ENCODE measurements around the gene TUBB4A.
"Not testable (repeated sequence)": the region's sequence is repeated elsewhere in the genome, so short reads cannot be mapped to it uniquely, and the experiment has no call there.

TUBB4A gene

DNA sequence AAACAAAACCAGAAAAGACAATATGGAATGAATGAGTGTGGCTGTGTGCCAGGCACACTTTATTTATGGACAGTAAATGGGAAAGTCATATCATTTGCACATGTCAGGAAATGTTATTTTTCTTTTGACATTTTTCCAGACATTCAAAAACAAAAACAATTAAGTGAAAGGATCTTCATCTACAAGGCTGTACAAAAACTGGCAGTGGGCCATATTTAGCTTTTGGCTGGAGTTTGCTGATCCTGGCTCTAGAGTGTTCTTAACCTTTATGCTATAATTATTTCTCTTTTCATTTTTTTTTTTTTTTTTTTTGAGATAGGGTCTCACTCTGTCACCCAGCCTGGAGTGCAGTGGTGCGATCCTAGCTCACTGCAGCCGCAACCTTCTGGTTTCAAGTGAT, 22.2 kb upstream of the TUBB4A start:
- DNase-seq (ENCODE audit: low read depth): no peak

DNA sequence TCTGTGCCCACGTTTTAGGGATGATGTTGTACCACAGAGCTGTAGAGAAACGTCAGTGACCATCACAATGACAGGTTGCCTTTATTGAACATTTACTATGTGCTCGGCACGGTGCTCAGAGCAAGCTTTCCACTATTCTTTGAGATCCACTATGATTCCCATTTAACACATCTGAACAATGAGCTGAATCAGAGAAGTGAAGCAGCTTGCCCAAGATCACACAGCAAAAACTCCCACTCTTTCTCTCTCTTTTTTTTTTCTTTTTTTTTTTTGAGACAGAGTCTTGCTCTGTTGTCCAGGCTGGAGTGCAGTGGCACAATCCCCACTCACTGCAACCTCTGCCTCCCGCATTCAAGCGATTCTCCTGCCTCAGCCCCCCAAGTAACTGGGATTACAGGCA, 20.6 kb upstream of the TUBB4A start:
- DNase-seq (ENCODE audit: low read depth): no peak

DNA sequence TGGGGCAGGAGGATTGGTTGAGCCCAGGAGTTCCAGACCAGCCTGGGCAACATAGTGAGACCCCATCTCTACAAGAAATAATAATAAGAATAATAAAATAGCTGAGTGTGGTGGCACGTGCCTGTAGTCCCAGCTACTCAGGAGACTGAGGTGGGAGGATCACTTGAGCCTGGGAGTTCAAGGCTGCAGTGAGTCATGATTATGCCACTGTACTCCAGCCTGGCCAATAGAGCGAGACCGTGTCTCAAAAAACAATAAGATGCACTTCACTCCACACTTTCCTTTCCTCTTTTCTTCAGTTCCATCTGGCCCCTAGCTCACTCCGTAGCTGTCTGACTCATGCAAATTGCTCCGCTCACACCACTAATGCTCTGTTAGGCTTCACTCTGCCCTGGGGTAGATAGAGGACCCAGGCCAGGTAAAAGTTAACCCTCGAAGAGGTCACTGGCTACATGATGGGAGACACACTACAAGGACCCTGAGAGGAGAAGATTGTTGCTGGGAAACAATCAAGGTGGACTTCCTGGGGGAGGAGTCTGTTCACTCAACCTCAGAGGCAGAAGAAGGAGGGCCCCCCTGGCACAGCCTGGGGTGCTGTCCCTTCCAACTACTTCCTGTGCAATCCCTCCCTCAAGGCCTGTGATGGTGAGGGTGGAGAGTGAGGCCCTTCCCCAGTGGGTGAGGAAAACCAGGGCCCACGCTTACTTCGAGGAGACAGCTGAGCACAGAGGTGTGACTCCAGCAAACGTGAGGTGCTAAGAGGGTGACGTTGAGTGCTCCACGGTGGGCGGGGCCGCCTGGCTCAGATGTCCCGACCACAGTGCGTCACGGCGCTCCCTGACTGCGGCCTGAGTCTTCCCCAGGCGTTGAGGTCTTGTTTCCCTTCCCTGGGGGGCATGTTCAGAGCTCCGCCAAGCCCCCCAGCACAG, 19.9 kb upstream of the TUBB4A start:
- peak; percentile 52 for DNase-seq (ENCODE audit: low read depth)

DNA sequence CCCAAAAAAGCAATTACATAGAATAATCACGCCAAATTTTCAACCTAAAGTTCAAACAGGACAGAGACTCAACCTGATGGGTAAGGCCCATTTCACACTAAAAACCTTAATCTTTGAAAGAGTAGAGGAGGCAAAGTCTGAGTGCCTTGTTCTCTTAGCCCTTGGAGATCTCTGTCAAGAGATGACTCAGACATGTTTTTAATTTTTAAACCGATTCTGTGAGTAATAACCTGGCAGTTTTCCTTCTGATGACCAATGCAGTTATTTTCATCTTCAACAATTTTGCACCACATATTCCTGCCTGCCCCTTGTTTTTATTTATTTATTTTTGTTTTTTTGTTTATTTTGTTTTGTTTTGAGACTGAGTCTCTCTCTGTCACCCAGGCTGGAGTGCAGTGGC, 17.2 kb upstream of the TUBB4A start:
- no peak for DNase-seq (ENCODE audit: low read depth)

DNA sequence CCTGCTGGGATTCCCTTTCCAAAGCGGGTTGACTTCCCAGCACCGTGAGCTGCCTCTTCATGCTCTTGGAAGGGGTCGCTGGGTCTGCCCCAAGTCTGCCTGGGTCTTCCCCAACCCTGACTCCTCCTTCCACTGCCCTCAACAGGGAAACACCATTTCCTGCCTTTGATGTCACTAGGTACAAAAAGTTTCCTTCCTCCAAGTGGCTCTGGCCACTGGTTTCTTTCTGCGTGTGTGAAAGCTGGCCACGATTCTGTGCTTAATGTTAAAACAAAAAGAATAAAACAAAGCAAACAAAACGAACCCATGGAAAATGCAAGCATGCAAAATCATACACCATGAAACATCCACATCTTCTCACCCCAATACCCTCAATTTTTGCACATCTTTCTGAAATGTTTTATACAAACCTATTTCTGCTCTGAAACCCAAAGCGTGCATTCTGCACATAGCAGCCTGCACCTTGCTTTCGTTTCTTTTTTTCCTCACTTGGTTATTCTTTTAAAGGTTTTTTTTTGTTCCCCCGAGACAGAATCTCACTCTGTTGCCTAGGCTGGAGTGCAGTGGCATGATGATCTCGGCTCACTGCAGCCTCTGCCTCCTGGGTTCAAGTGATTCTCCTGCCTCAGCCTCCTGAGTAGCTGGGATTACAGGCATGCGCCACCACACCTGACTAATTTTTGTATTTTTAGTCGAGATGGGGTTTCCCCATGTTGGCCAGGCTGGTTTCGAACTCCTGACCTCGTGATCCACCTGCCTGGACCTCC, 16.2 kb upstream of the TUBB4A start:
- DNase-seq (ENCODE audit: low read depth): no peak

DNA sequence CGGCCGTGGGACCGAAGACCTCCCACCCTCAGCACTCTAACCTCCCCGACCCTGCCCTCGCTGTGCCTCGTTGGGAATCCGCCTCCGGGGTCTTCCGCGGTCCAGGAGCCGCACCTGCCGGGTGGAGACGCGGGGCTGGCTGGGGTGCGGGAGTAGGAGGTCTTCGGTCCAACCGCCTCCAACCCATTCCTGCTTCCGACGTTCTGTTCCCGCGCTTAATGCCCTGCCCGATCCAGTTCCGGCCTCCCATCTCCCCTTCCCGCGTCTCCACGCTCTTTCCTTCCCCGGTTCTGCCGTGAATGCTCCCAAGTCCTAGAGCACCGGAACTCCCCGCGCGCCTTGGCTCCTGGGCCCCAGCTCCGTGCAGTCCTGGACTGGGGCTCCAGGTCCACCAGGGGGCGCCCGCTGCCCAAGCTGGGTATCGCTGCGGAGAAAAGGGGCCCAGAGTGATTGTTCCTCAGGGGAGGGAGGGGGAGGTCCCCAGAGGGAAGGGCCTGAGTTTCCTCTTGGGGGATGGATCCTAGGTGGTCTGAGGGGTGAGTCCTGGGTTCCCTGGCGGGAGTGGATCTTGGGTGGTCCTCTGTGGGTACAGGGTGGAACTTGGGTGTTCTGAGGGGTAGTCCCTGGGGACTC, 14.7 kb upstream of the TUBB4A start:
- DNase-seq (ENCODE audit: low read depth): peak; percentile 86

DNA sequence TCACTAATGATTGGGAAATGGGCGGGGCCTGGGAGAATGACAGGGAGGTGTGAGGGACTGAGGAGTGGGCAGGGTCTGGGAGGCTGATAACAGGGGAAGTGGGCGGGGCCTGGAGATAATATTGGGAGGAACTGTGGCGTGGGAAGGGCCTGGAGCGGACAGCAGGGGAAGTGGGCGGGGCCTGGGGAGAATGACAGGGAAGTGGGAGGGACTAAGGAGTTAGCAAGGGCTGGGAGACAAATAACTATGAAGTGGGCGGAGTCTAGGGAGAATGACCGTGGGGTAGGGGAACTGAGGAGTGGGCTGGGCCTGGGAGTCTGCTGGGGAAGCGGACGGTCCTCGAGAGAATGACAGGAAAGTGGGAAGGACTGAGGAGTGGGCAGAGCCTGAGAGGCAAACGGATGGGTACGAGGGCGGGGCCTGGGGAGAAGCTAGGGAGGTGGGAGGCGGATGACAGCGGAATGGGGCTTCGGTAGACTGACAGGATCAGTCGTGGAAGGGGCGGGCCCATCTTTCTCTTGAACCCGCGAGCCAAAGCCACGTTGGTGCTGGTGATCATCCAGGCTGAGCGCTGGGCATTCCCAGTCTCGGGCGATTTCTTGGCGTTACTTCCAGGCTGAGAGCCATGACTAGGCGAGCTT, 14.0 kb upstream of the TUBB4A start:
- peak; percentile 33 for DNase-seq (ENCODE audit: low read depth)

DNA sequence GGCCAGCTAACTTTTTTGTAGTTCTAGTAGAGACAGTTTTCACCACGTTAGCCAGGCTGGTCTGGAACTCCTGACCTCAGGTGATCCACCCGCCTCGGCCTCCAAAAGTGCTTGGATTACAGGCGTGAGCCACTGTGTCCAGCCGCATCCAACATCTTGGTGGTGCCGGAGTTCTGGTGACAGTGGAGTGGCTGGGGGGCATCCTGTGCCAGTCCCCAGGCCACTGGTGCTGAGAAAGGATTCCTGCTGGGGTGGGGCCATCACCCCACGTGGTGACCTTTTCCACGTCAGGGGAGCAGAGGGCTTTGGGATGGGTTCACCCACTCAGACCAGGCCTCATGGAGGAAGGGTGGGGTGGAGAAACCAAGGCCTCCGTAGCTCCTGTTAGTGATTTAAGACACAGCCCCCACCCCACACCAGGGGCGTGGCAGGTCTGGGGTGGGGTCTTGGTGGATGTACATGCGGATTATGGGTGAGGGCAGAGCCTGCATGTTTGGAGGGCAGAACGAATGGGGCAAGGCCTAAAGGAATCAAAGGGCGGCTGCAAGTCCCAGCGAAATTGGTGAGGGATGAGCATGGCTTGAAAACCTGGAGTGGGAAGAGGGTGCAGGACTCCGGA, 12.9 kb upstream of the TUBB4A start:
- DNase-seq (ENCODE audit: low read depth): no peak

DNA sequence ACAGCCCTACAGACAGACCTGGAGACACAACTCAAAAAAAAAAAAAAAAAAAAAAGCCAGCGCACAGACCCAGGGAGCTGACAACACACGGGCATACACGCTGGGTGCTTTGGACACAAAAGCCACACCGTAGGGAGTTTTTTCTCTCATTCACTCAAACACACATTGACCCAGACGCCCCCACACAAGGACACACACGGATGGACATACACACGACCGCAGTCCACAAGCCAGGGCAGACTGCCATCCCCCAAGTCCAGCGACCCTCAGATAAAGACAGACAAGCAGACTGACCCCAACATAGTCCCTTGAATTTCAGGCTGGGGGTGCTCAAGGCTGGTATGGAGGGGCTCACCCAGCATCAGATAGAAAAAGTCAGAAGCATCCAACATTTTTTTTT, 12.0 kb upstream of the TUBB4A start:
- no peak for DNase-seq (ENCODE audit: low read depth)

DNA sequence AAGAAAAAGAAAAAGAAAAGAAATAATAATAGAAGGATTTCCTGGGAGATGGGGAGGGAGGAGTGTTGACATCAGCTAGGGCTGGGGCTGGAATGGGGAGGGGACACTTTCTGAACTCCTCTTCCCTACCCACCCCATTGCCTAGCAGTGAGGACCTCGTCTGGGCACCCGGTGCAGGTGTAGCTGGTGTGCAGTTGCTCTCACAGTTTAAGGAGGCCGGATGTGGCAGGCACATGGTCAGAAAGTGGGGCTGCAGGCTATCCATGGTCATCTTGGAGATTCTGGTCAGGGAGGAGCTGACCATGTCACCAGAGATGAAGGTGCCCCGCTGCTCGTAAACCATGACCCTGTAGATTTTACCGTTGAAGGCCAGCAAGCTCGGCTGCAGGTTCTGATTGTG, 8.5 kb upstream of the TUBB4A start:
- no peak for DNase-seq (ENCODE audit: low read depth)

DNA sequence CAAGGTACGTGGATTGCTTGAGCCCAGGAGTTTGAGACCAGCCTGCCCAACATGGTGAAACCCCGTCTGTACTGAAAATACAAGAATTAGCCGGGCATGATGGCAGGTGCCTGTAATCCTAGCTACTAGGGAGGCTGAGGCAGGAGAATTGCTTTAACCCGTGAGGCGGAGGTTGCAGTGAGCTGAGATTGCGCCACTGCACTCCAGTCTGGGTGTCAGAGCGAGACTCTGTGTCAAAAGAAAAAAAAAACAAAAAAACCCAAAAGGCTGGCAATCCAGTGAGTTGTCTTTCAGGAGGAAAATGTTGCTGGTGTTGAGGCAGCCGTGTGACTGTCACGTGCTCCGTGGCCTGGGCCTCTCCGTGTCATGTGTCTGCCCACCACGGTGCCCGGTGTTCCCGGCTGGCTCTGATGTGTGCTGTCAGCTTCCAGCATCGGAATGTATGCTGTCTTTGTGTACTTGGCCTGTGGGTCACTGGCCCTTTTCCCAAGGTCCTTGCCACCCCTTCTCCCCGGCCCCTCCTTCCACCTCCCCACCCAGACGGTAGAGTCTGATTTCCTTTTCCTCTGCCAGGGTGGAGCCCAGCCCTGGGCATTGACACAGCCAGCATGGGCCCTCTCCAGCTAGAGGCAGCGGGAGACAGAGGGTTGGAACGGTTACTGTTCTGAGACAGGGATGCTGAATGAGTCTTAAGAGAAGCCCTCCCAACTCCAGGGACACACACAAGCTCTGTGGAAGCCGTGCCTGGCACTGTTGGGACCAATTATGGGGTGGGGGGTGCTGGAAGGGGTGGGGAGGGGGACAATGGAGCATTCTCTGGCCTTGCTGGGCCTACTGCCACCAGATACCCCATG, 7.2 kb upstream of the TUBB4A start:
- no peak for DNase-seq (ENCODE audit: low read depth)

DNA sequence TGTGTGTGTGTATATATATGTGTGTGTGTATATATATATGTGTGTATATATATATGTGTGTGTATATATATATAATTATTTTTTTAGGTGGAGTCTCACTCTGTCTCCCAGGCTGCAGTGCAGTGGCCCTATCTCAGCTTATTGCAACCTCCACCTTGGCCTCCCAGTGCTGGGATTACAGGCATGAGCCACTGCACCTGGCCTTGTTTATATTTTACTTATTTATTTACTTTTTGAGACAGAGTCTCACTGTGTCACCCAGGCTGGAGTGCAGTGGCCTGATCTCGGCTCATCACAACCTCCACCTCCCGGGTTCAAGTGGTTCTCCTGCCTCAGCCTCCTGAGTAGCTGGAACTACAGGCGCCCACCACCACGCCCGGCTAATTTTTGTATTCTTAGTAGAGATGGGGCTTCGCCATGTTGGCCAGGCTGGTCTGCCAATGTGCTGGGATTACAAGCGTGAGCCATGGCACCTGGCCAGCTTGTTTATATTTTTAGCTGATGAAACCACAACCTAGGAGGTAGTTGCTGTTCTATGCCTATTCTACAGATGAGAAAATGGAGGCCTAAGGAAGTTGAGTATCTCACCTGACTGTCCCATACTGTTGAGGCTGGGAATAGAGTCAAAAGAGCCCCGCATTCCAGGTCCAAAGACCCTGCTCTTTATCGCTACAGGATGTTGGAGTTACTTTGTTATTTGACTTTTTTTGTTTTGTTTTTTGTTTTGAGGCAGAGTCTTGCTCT, 6.1 kb upstream of the TUBB4A start:
- not testable (repeated sequence) for DNase-seq (ENCODE audit: low read depth)

DNA sequence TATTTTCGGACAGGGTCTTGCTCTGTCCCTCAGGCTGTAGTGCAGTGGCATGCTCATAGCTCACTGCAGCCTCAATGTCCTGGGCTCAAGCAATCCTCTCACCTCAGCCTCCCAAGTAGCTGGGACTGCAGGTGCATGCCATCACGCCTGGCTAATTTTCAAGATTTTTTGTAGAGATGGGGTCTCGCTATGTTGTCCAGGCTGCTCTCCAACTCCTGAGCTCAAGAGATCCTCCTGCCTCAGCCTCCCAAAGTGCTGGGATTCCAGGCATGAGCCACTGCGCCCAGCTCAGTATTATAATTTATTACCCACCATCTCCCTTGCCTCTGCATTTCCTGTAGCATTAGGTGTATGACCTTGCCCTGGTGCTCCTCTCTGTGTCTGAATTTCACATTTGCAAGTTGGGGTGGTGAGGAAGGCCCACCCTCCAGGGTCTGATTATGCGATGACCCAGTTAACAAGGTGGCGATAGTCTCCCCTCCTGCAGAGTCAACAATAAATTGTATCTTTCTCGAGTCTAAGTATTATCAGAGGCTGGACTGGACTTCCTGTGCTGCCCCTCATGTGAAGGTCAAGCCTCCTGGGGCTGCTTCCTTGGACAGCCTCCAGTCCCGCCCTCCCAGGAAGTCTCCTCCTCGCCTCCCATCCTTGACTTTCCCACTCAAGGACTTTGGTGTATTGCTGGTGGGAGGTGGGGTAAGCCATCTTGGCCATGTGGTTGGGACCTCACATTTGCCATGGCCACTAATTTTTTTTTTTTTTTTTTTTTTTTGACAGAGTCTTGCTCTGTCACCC, 1.5 kb upstream of the TUBB4A start:
- DNase-seq (ENCODE audit: low read depth): no peak

DNA sequence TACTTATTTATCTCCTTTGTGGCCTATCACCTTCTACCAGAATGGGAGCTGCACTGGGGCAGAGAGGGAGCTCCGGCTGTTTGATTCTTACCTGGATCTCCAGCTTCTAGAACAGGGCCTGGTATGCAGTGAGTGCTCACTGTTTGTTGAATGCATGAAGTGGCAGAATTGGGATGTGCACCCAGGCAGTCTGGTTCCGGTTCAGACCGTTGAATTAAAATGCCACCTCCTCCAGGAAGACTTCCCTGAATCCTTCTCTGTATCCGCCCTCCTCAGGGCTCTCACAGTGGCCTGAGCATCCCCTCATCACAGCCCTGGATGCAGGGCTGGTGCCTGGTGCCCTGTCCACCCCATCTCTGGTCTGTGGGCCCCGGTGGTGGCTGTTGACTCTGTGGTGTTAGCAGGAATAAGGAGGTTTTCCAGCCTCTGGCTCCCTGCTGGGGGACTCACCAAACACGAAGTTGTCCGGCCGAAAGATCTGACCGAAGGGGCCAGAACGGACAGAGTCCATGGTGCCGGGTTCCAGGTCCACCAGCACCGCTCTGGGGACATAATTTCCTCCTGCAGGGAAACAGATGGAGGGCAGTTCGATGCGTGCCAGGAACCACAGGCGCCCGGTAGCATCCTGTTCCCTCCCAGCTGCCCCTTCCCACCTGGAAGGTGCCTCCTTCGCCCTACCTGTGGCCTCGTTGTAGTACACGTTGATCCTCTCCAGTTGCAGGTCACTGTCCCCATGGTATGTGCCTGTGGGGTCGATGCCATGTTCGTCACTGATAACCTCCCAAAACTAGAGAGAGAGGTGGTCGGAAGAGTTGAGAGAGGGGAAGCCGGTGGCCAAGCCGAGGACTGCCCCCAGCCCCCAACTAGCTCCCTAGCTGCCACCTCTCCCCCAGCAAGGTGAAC, 1.0 kb downstream of the TUBB4A start:
- no peak for DNase-seq (ENCODE audit: low read depth)

DNA sequence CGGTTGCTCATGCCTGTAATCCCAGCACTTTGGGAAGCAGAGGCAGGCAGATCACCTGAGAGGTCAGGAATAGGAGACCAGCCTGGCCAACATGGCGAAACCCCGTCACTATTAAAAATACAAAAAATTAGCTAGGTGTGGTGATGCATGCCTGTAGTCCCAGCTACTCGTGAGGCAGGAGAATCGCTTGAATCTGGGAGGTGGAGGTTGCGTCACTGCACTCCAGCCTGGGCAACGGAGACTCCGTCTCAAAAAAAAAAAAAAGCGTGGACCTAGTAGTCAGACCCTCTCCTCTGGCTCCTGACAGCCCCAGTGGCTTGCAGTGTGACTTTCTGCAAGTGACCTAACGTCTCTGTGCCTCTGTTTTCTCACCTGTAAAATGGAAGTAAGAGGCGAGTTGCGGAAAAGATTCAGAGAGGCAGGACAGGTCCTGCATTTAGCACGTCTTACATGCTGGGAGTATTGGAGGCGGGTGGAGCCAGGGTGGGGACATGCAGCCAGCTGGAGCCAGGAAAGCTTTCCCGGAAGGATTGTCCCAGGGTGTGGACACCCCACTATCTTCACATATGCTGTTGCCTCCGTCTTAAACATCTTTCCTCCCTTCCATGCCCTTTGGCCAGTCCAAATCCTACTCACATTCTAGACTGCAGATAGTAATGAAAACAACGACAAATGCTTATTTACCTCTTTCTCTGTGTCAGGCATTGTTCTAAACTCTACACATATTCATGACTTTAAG, 2.9 kb downstream of the TUBB4A start:
- no peak for DNase-seq (ENCODE audit: low read depth)

DNA sequence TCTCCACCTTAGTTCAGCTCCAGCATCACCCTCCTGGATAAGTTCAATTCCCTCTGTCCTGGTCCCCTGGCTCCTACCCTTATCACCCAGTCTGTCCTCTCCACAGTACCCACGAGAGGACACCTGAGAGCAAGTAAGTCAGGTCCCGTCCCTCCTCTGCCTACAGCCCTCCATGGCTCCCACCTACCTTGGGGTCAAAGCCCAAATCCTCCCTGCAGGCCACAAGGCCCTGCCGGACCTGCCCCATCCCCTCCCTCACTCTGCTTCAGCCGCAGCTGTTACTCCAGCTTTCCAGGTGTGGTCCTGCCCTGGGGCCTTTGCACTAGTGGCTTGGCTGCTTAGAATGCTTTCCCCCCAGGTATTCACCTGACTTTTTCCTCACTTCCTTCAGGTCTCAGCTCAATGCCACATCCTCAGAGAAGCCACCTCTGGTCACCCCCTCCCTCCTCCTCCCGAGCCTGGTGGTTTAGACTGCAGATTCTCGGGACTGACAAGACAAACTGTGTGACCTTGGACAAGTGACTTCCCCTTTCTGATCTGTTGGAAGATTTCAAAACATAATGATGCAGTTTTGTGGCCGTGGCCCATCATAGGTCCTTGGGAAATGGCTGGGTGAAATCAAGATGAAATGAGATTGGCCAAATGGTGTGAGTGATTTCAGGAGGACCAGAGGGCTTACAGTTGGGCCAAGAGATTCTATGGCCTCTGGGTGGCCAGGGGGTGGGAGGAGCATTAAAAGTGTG, 3.6 kb downstream of the TUBB4A start:
- no peak for DNase-seq (ENCODE audit: low read depth)

DNA sequence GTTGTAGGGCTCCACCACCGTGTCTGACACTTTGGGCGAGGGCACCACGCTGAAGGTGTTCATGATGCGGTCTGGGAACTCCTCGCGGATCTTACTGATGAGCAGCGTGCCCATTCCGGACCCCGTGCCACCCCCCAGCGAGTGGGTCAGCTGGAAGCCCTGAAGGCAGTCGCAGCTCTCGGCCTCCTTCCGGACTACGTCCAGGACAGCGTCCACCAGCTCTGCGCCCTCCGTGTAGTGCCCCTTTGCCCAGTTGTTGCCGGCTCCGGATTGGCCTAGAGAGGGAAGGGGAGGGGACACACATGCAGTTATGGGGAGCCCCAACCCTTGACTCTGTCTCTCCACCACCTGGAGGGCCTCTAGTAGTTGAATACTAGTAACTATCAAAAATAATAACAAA, 6.2 kb downstream of the TUBB4A start:
- DNase-seq (ENCODE audit: low read depth): no peak

Data from activated T-helper 9 cell treated with anti-CD3 and anti-CD28 coated beads, Interleukin-2, amount 50 U/mL, for 16 hours (primary cell).